Transverse colon (tissue), 4 donors: Measurements from ENCODE around the gene PPIG.

ENCODE experiments used
- CTCF ChIP-seq, 5 experiments: fragments of 200-600 bp in 3 of 5; fragments of 450-650 bp in 2 of 5; sonication (generic) in 3 of 5; IDR thresholded peaks; 1 replicate in 2 of 5; 2 replicates in 3 of 5; pipeline ENCODE4 v1.5.1; 2016 to 2017; ENCODE audit warnings: antibody characterized with exemption in 5 of 5, inconsistent platforms in 3 of 5, mild to moderate bottlenecking in 2 of 5, moderate library complexity in 1 of 5
- POLR2A ChIP-seq: fragments of 450-650 bp; IDR thresholded peaks from one replicate; pipeline ENCODE4 v1.6.1; 2016; ENCODE audit warnings: antibody characterized with exemption, mild to moderate bottlenecking, moderate library complexity
- POLR2AphosphoS5 ChIP-seq, 3 donors: sonication (generic); formaldehyde crosslinking; IDR thresholded peaks; one replicate each; pipeline ENCODE4 v1.6.1; 2016; ENCODE audit warnings: antibody characterized with exemption in 3 of 3

GRCh38 chr2:169572189-169572588, 12.0 kb upstream of the PPIG start:
- no peak for TF ChIP-seq CTCF (IDR thresholded peaks at IDR 0.05)
- no peak for TF ChIP-seq POLR2A
- no peak for TF ChIP-seq POLR2AphosphoS5 (IDR thresholded peaks at IDR 0.05)
